ENCODE results near the gene ATP8A2. TPM values are rescaled to one million over a fixed set of nuclear protein-coding genes. Genes with fewer than 3 reads are reported as not detected.

Gene ATP8A2
- total RNA-seq, 1 donor from 2014 or later: 39.1 TPM

DNA sequence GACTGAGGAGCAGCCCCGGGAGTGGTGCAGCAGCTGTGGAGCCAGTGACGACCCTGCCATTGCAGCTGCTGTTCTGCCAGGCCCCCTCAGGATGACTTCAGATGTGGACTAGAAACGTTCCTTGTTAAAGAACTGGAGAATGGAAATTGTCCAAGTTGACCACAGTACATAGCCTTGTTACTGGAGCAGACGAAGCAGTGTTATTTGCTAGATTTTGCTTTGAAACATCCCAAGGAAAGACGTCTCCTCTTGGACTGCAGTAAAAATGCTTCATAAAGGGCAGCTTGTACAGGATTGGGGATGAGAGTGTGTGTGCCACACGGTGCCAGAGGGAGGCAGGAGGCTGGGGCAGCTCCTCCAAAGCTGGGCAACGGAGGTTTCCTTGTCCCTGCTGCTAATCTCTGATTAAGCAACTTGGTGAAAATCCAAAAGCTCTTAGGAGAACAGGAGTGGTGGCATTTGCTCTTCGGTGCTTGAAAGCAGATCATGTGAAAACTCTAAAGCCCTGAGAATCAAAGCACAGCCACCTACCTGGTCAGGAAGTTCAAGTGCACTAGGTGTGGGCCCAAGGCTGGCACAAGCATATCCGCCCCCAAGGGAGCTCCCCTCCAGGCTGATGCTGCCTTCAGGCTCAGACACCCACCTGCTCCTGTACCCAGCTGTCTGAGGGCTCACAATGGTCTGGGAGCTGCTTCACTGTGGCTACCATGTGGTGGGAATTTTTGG is 645.6 kb downstream of the ATP8A2 start:
- no peak overlapping the region for H3K4me3 Mint-ChIP-seq
- TF ChIP-seq, protein P1, sequence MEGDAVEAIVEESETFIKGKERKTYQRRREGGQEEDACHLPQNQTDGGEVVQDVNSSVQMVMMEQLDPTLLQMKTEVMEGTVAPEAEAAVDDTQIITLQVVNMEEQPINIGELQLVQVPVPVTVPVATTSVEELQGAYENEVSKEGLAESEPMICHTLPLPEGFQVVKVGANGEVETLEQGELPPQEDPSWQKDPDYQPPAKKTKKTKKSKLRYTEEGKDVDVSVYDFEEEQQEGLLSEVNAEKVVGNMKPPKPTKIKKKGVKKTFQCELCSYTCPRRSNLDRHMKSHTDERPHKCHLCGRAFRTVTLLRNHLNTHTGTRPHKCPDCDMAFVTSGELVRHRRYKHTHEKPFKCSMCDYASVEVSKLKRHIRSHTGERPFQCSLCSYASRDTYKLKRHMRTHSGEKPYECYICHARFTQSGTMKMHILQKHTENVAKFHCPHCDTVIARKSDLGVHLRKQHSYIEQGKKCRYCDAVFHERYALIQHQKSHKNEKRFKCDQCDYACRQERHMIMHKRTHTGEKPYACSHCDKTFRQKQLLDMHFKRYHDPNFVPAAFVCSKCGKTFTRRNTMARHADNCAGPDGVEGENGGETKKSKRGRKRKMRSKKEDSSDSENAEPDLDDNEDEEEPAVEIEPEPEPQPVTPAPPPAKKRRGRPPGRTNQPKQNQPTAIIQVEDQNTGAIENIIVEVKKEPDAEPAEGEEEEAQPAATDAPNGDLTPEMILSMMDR (IDR thresholded peaks at IDR 0.05; ENCODE audit: unreplicated experiment): no peak
- peaks cover 44% of the 10 kb centered on the region for H3K4me1 Mint-ChIP-seq
- H3K36me3 Mint-ChIP-seq: peaks cover 23% of the 10 kb centered on the region
- no peak overlapping the region for H3K27ac Mint-ChIP-seq
- peaks cover 5% of the 10 kb centered on the region for H3K9me3 Mint-ChIP-seq
- no peaks in the 10 kb centered on the region for H3K27me3 Mint-ChIP-seq (ENCODE audit: low read depth)
- no peak for DNase-seq (ENCODE audit: low spot score in 2 of 2, unreplicated experiment in 2 of 2)

DNA sequence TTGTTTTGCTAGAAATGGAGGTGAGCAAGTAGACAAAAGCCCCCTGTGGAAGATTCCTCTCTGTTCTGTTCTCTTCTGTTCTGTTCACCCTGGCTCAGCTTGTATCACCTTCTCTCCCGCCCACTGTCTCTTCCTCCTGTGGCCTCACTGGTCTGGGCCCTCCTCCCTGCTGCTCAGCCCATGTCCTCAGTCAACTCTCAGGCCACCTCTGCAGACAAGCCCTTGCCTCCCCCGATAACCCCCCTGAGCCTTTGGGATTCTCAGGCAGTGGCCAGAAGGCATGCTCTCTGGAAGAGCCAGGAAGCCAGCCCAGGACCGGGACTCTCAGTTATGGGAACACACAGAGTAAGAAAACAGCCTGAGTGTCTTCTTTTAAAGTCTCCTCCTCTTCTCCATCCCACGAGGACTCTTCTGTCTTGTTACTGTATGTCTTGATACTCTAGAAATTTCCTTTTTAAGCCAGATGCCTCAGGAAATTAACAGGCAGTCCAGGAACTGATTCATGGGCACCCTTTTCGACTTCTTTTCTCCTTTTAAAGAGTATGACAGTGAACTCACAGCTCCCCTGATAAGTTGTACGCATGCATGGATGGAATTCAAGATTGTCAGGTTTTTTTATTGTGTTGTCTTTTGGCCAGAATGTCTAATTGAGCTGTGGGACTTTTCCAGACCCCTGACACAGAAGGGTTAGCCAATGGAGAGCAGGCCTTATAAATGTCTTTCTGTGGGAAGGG is 646.3 kb downstream of the ATP8A2 start:
- TF ChIP-seq, protein P1 (IDR thresholded peaks at IDR 0.05; ENCODE audit: unreplicated experiment): no peak
- peaks cover 21% of the 10 kb centered on the region for H3K36me3 Mint-ChIP-seq
- no peaks in the 10 kb centered on the region for H3K27me3 Mint-ChIP-seq (ENCODE audit: low read depth)
- H3K4me3 Mint-ChIP-seq: no peak overlapping the region
- peaks cover 5% of the 10 kb centered on the region for H3K9me3 Mint-ChIP-seq
- H3K27ac Mint-ChIP-seq: peak overlapping the region; percentile 31
- peaks cover 52% of the 10 kb centered on the region for H3K4me1 Mint-ChIP-seq
- DNase-seq (ENCODE audit: low spot score in 2 of 2, unreplicated experiment in 2 of 2): no peak

DNA sequence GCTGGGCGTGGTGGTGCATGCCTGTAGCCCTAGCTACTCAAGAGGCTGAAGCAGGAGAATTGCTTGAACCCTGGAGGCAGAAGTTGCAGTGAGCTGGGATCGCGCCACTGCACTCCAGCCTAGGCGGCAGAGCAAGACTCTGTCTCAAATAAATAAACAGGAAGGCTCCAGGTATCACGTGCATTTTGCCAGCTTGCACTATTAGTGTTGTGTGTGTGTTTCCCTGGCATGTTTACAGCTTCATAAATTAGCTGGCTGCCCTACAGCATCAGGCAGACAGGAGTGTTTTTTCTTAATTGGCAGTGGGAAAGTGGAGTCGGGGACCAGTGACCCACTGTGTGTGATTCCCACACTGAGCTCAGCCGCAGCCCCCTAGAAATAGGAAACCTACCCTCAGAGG is 647.5 kb downstream of the ATP8A2 start:
- no peaks in the 10 kb centered on the region for H3K27me3 Mint-ChIP-seq (ENCODE audit: low read depth)
- peaks cover 61% of the 10 kb centered on the region for H3K4me1 Mint-ChIP-seq

DNA sequence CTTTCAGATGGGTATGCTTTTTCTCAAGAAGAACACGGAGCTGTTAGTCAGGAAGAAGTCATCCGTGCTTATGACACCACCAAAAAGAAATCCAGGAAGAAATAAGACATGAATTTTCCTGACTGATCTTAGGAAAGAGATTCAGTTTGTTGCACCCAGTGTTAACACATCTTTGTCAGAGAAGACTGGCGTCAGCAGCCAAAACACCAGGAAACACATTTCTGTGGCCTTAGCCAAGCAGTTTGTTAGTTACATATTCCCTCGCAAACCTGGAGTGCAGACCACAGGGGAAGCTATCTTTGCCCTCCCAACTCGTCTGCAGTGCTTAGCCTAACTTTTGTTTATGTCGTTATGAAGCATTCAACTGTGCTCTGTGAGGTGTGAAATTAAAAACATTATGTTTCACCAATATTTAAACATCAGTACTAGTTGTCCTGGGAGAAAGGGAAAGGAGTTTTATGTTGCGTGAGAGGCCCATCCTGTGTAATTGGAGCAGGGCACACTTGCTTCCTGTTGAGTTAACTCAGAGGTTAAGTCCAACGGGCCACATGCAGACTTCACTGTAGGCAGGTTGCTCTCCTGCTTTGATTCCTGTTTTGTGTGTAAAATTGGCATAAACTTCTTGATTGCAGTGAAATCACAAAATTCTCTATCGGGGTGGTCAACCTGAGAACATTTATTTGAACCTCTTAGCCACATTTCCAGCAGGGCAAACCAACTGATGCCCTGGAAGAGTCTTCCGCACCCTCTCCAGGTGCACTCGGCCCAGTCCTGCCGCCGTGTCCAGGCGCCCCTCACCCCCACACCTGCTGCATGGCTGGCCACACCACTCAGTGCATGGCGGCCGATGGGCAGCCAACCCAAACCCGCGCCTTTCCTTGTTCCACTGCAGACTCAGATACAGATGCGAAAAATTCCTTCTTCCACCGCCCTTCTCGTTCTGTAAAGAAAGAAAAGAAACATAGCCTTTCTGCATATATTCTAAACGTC is 648.4 kb downstream of the ATP8A2 start:
- Mint-ChIP-seq H3K27ac (no peak overlapping the region), H3K27me3 (ENCODE audit: low read depth) (no peaks in the 10 kb centered on the region), H3K4me1 (peaks cover 67% of the 10 kb centered on the region), H3K4me3 (no peak overlapping the region), H3K36me3 (peaks cover 8% of the 10 kb centered on the region), H3K9me3 (no peaks in the 10 kb centered on the region)
- no peak for DNase-seq (ENCODE audit: low spot score in 2 of 2, unreplicated experiment in 2 of 2)
- TF ChIP-seq, protein P1 (IDR thresholded peaks at IDR 0.05; ENCODE audit: unreplicated experiment): no peak

More for the DNA sequence above, 647.5 kb downstream of the ATP8A2 start:
- no peak overlapping the region for H3K4me3 Mint-ChIP-seq
- H3K36me3 Mint-ChIP-seq: peaks cover 11% of the 10 kb centered on the region
- peaks cover 3% of the 10 kb centered on the region for H3K9me3 Mint-ChIP-seq
- TF ChIP-seq, protein P1 (IDR thresholded peaks at IDR 0.05; ENCODE audit: unreplicated experiment): no peak
- no peak for DNase-seq (ENCODE audit: low spot score in 2 of 2, unreplicated experiment in 2 of 2)
- no peak overlapping the region for H3K27ac Mint-ChIP-seq

DNA sequence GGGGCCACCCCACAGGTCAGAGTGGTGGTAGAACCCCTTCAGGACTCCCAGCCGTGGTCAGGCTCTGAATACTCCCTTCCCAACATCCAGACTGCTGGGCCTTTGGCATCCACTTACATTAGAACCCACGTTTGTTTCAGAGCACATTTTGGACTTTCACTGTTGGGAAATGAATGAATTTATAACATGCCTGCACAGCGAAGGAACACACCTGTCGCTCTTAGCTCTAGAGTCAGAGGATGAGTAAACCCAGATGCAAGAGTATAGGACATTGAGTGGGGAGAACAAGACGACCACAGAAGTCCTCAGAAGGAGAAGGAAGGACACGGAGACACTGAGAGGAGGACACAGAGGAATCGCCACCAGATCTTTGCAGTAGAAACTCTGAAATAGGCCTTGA is 649.1 kb downstream of the ATP8A2 start:
- Mint-ChIP-seq H3K27ac (no peak overlapping the region), H3K9me3 (no peaks in the 10 kb centered on the region), H3K4me3 (no peak overlapping the region), H3K4me1 (peaks cover 67% of the 10 kb centered on the region), H3K27me3 (ENCODE audit: low read depth) (no peaks in the 10 kb centered on the region), H3K36me3 (peaks cover 8% of the 10 kb centered on the region)
- TF ChIP-seq, protein P1 (IDR thresholded peaks at IDR 0.05; ENCODE audit: unreplicated experiment): no peak
- DNase-seq (ENCODE audit: low spot score in 2 of 2, unreplicated experiment in 2 of 2): no peak

All from mesothelial cell of epicardium (in vitro differentiated cells).